Uterus (tissue), 4 donors: Measurements from ENCODE around the gene CEMIP. TPM values are rescaled to one million over a fixed set of nuclear protein-coding genes. Genes with fewer than 3 reads are reported as not detected.
A peak's percentile ranks its signal among the peaks of the same experiment; 100 is the strongest.

ENCODE experiments used
- DNase-seq, 2 donors: peaks; one replicate each; pipeline ENCODE4 v3.0.0-alpha.2; 2019 to 2020
- H3K27ac ChIP-seq, 2 donors: fragments of 200-600 bp; sonication (generic); 1 replicate in 1 of 2; 2 replicates in 1 of 2; pipeline ENCODE4 v1.5.1; 2016 to 2018
- H3K27me3 ChIP-seq, 2 donors: fragments of 200-600 bp; sonication (generic); one replicate each; pipeline ENCODE4 v1.5.1; 2018 to 2019; ENCODE audit warnings: control low read depth in 1 of 2
- H3K36me3 ChIP-seq, 2 donors: fragments of 200-600 bp; sonication (generic); one replicate each; pipeline ENCODE4 v1.5.1; 2019; ENCODE audit warnings: control low read depth in 1 of 2
- H3K4me1 ChIP-seq, 2 donors: fragments of 200-600 bp; sonication (generic); one replicate each; pipeline ENCODE4 v1.5.1; 2018 to 2019; ENCODE audit warnings: control low read depth in 1 of 2
- H3K4me3 ChIP-seq, 2 donors: fragments of 200-600 bp; sonication (generic); 1 replicate in 1 of 2; 2 replicates in 1 of 2; pipeline ENCODE4 v1.5.1; 2018 to 2019; ENCODE audit warnings: mild to moderate bottlenecking in 1 of 2
- H3K9me3 ChIP-seq, 2 donors: fragments of 200-600 bp; sonication (generic); one replicate each; pipeline ENCODE4 v1.5.1; 2019; ENCODE audit warnings: control low read depth in 1 of 2
- CTCF ChIP-seq, 4 experiments: fragments of 200-600 bp in 2 of 4; fragments of 450-650 bp in 2 of 4; sonication (generic) in 2 of 4; IDR thresholded peaks; one replicate each; pipeline ENCODE4 v1.5.1; 2016 to 2019; ENCODE audit warnings: antibody characterized with exemption in 4 of 4, mild to moderate bottlenecking in 2 of 4, moderate library complexity in 1 of 4
- POLR2A ChIP-seq, 2 donors: fragments of 450-650 bp; IDR thresholded peaks; one replicate each; pipeline ENCODE4 v1.6.1; 2016; ENCODE audit warnings: antibody characterized with exemption in 2 of 2, mild to moderate bottlenecking in 1 of 2, moderate library complexity in 1 of 2
- intact Hi-C: fragments of 100-400 bp; cut with DNase I; formaldehyde crosslinking; loops from one replicate; pipeline ENCODE4 v1.15.1; 2023; ENCODE audit warnings: low total_unique reads
- total RNA-seq, 4 donors: library from RNA; depleted of rRNA in 3 of 4; stranded (reverse); fragments of >200 nt in 3 of 4; gene quantifications; one replicate each; pipeline versions ENCODE4 v1.1.0 to v1.2.4, GENCODE V29; 2014 to 2023
- donor health status: DM: yes; HTN: yes; CAD: no.

CEMIP gene
- total RNA-seq, 4 donors from 2014 or later = under 0.01 to 1.9 (median 1.1) TPM

DNA sequence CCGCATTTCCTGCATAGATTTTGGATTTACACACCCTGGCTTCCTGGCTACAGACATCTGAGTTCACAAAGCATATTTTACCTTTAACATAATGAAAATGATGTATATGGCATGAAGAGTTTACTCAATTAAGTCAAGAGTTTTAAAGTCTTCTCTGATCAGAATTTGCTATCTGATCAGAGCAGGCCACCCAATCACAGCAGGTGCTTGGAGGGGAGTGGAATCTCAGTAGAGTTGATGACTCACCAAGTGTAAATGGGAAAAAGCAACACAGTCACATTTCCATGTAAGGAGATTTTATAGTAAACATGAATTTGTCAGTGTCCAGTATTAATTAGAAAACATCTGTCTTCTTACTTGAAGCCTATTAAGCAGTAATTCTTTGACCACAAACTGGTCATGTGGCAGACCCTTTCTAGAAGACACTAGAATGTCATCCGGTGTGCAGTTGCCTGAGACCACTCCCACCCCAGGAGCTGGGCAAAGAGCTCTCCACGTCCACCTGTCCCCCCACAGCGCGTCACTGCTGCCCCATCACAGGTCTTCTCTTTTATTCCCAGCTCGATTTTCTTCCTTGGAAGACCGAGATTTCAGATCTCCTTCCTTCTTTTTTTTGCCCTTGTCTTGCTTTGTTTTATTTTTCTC is 199.6 kb downstream of the CEMIP start:
- TF ChIP-seq POLR2A (IDR thresholded peaks at IDR 0.05) (no peak), CTCF (IDR thresholded peaks at IDR 0.05) (no peak)

DNA sequence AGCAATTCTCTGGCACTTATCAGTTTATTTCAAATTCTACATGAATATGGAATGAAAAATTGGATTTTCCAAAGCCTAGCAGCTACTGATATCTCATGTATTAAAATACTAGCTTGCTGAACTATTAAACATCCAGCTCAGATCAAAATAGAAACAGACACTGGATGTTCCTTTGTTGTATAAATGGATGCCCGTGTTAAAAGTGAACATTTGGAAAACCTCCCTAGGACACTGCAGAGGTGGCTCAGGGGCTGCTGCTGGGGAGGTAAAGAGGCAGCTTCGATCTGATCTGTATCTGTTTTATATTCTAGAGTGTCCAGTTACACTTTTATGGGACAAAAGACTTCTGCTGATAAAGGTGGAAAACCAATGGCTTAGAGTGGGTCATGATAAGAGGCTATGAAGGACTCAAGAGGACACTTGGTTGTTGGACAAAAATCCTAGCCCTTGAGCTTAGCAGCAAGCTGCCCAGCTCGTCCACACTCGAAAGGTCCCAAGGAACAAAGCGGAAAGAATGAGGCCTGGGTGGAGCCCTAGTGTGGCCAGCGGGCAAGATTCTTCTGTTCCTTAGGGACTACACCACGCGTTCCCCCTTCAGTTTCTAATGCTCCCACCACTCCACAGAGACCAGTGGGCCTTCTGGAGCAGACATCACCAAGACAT is 200.5 kb downstream of the CEMIP start:
- Histone ChIP-seq H3K27ac (no peak overlapping the region), H3K36me3 (no peaks in the 10 kb centered on the region)
- intact Hi-C loops = no loop called here

More for the DNA sequence above, 199.6 kb downstream of the CEMIP start:
- intact Hi-C loops = no loop called here
- Histone ChIP-seq H3K27ac (peak overlapping the region in 1 of 2 donors; percentile 41), H3K4me3 (no peak overlapping the region), H3K9me3 (no peaks in the 10 kb centered on the region), H3K36me3 (no peaks in the 10 kb centered on the region), H3K27me3 (no peaks in the 10 kb centered on the region), H3K4me1 (no peaks in the 10 kb centered on the region)
- DNase-seq = no peak

DNA sequence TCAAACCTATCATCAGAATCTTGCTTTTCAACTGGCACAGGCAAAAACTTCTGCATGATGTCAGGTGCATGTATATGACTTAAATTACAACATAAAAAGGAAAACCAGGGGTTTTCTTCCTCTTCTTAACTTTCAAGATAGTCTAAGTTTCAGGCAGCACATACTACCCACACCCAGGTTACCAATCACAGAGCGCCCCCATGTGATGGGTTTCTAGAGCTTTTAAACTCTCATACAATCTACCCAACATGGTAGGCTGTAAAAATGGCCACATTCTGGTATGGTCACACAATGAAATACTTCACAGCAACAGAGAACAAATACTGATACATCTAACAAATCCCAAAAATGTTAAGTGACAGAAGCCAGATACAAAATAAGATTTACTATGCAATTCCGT is 203.0 kb downstream of the CEMIP start:
- Histone ChIP-seq H3K27me3 (no peaks in the 10 kb centered on the region), H3K36me3 (no peaks in the 10 kb centered on the region), H3K9me3 (no peaks in the 10 kb centered on the region), H3K27ac (no peak overlapping the region), H3K4me3 (no peak overlapping the region), H3K4me1 (no peaks in the 10 kb centered on the region)
- no peak for DNase-seq
- intact Hi-C loops = no loop called here
- TF ChIP-seq POLR2A (IDR thresholded peaks at IDR 0.05) (no peak), CTCF (IDR thresholded peaks at IDR 0.05) (no peak)

More for the DNA sequence above, 200.5 kb downstream of the CEMIP start:
- H3K27me3 ChIP-seq = no peaks in the 10 kb centered on the region
- no peak overlapping the region for H3K4me3 ChIP-seq
- DNase-seq = no peak
- H3K4me1 ChIP-seq = no peaks in the 10 kb centered on the region
- TF ChIP-seq CTCF (IDR thresholded peaks at IDR 0.05) = no peak
- no peak for TF ChIP-seq POLR2A (IDR thresholded peaks at IDR 0.05)
- H3K9me3 ChIP-seq = no peaks in the 10 kb centered on the region

DNA sequence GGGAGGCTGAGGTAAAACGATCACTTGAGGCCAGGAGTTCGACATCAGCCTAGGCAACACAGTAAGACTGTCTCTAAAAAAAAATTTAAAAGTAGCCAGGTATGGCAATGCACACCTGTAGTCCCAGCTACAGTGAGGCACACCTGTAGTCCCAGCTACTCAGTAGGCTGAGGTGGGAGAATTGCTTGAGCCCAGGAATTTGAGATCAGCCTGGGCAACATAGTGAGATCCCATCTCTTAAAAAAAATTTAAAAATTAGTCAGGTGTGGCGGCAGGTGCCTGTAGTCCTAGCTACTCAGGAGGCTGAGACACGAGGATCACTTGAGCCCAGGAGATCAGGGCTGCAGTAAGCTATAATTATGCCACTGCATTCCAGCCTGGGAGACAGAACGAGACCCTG is 203.7 kb downstream of the CEMIP start:
- no peak for DNase-seq
- intact Hi-C loops = no loop called here
- Histone ChIP-seq H3K4me1 (peaks cover 0 to 2% of the 10 kb centered on the region in 2 donors), H3K27ac (no peak overlapping the region), H3K9me3 (no peaks in the 10 kb centered on the region), H3K27me3 (no peaks in the 10 kb centered on the region), H3K4me3 (no peak overlapping the region), H3K36me3 (no peaks in the 10 kb centered on the region)
- TF ChIP-seq CTCF (IDR thresholded peaks at IDR 0.05) (no peak), POLR2A (IDR thresholded peaks at IDR 0.05) (no peak)

GRCh38 chr15:80984856-80985255 is 205.7 kb downstream of the CEMIP start:
- H3K9me3 ChIP-seq = no peaks in the 10 kb centered on the region
- TF ChIP-seq CTCF (IDR thresholded peaks at IDR 0.05) = no peak
- TF ChIP-seq POLR2A (IDR thresholded peaks at IDR 0.05) = no peak
- intact Hi-C loops = no loop called here
- H3K36me3 ChIP-seq = no peaks in the 10 kb centered on the region
- DNase-seq = no peak
- no peak overlapping the region for H3K4me3 ChIP-seq
- H3K4me1 ChIP-seq = peaks cover 7 to 11% of the 10 kb centered on the region in 2 donors
- no peaks in the 10 kb centered on the region for H3K27me3 ChIP-seq
- no peak overlapping the region for H3K27ac ChIP-seq
